Measurements from ENCODE around the gene KIZ.

GRCh38 chr20:21182832-21183563 is 57.1 kb downstream of the KIZ start:
- TF ChIP-seq, protein P1, sequence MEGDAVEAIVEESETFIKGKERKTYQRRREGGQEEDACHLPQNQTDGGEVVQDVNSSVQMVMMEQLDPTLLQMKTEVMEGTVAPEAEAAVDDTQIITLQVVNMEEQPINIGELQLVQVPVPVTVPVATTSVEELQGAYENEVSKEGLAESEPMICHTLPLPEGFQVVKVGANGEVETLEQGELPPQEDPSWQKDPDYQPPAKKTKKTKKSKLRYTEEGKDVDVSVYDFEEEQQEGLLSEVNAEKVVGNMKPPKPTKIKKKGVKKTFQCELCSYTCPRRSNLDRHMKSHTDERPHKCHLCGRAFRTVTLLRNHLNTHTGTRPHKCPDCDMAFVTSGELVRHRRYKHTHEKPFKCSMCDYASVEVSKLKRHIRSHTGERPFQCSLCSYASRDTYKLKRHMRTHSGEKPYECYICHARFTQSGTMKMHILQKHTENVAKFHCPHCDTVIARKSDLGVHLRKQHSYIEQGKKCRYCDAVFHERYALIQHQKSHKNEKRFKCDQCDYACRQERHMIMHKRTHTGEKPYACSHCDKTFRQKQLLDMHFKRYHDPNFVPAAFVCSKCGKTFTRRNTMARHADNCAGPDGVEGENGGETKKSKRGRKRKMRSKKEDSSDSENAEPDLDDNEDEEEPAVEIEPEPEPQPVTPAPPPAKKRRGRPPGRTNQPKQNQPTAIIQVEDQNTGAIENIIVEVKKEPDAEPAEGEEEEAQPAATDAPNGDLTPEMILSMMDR (IDR thresholded peaks at IDR 0.05) = no peak
- TF ChIP-seq POLR2A (IDR thresholded peaks at IDR 0.05) (no peak), POLR2AphosphoS5 (IDR thresholded peaks at IDR 0.05) (no peak), EP300 (IDR thresholded peaks at IDR 0.05) (no peak)

All from upper lobe of left lung (tissue), 4 donors.